HG02970 (cell line): Measurements from ENCODE around the gene IRX3.
"Not testable (repeated sequence)": the region's sequence is repeated elsewhere in the genome, so short reads cannot be mapped to it uniquely, and the experiment has no call there.

Source experiments
- ATAC-seq: cut with Tn5 transposase; IDR thresholded peaks from one replicate; pipeline ENCODE4 v1.9.1; 2021; ENCODE audit warnings: mild to moderate bottlenecking, moderate library complexity, moderate number of reproducible peaks; ENCODE audit not compliant: unreplicated experiment, low FRiP score

IRX3 gene

DNA sequence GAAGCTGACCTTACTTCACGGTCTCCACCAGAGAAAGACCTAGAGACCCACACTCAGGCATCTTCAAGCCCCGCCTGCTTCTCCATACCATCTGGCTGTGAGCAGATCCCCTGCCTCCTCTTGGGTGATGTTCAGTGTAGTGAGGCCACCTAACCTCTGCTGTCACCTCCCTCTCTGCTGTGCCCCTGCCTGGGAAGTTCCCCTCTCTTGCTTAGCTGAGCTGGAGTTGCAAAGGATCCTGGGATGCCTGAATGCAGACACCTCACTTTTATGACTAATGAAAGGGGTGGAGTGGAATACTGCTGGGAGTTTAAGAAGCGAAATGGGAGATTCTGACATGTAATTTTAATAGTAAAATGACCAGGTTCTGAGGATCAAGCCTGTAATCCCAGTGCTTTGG, 5.8 kb downstream of the IRX3 start:
- no peak for ATAC-seq

DNA sequence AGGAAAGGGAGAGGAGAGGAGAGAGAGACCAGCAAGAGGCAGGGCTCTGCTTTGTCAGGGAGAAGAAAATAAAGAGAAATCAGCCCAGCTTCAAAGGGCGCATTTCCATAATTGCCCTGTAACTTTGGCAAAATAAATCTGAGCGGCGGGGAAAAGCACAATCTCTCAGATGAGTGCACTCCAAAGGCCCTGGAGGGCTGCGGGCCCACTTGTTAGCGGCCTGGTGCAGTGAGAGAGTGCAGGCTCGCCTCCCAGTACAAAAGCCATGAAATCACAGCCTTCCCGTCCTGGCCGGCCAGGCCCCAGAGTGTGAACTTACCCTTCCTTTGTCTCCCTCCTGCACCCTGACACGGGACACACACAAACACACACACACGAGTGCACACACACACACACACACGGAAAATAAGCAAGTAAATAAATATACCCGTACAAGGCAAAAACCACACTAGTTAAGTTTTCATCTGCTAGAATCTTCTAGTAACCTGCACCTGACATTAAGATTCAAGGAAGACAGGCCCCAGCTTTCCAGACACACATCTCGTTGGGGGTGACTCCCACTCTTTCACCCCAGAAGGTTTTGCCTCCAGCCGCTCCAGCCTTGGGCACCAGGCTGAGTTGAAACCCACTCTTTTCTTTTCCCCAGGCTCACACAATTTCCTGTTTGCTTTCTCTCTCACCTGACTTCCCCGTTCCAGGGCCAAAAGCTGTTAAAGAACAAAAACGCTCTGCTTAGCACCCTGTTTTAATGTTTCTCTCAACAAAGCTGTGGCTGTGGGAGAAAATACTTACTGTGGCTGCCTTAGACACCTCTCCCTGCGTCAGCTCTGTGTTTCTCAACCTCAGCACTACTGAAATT, 8.5 kb downstream of the IRX3 start:
- no peak for ATAC-seq

DNA sequence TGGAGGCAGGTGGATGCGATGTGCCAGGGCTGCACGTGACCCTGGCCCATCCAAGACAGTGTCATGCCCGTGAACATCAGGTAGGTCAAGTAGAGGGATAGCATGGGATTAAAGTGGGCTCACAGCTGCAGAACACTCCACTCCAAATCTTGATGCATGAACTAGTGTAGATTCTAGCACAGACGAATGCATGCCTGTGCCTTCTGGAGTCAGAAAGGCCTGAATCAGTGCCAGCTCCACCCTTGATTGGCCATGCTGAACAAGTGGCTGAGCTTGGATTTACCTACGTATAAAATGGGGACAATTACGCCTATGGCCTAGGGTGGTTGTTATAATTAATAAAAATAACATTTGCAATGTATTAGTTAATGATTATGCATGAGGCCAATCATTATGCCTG, 10.6 kb downstream of the IRX3 start:
- no peak for ATAC-seq

DNA sequence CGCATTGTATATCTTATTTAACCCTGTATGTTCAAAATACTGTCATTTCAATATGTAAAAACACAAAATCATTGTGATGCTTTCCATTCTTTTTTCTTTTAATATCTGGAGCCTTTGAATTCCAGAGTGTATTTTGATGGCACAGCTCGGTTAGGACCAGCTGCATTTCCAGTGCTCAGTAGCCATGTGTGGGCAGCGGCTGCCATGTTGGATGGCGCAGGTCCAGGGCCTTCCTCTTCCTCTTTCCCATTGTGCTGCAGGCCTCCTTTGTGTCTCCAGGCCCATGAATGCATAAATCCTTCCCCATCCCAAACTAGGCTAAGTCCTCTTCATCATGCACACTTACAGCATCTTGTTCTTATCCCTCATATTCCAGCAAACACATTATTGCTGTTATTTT, 13.0 kb downstream of the IRX3 start:
- ATAC-seq: no peak

DNA sequence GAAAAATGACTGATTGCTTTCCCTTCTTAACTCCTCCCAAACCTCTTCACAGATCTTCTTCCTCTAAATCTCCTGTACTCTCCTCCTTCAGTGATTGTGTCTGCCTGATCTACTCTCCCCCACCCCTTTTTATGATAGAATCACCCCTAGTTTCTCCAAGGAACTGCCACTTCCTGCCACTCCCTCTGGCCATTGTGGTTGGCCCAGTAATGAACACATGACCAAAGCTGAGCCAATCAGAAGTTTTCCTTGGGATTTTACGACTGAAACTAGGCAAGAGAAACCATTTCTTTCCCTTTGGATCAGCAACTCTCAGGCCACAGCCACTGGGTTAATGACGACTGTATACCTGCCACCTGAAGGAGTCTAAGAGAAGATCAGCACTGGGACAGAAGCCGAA, 15.9 kb downstream of the IRX3 start:
- no peak for ATAC-seq

DNA sequence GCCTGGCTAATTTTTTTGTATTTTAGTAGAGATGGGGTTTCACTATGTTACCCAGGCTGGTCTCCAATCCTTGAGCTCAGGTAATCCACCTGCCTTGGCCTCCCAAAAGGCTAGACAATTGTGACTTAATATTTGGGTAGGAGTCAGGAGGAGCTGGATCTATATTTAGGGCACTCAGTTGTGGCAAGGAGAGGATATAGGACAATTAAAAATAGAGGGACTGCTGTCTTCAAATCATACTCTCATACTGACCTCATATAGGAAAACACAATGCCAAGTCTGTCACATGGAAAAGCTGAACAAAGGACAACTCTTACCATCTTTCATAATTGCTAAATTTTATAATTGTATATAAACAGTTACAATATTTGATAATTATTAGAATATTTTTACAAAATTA, 17.1 kb downstream of the IRX3 start:
- no peak for ATAC-seq

DNA sequence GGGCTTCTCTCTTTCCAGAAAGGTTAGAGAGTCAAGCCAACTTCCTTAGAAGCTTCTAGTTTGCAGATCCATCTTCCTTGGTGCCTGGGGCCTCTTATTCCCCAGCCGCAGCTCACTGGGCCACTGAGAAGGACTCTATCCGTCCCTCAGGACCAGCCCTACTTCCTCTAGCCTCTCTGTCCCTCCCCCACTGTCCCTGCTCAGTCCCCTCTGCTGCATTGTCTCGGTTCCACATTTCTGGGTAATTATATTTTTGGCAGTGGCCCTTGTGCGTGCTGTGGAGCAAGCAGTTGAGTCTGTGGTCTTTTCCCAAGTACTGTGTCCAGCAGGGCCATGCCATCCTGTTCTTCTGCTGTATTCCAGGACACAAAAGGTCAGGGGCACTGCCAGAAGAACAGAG, 17.8 kb downstream of the IRX3 start:
- ATAC-seq: no peak

DNA sequence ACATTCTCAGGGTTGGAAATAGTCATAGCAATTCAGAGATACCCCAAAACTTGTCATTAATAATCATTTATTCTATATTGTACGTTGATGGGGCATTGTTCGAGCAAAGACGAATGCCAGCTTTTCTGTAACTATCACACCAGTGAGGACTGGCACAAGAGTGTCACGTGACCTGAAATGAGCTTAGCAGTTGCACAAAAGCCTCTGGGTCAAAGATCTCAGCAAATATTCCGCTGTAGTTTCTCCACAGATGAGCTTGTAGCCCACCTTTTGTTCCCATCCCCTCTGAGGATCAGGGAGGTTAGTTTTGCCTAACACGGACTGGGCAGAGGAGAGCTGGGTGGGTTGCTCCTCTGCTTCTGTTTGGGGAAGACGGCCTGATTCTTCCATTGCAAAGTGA, 18.2 kb downstream of the IRX3 start:
- ATAC-seq: no peak

DNA sequence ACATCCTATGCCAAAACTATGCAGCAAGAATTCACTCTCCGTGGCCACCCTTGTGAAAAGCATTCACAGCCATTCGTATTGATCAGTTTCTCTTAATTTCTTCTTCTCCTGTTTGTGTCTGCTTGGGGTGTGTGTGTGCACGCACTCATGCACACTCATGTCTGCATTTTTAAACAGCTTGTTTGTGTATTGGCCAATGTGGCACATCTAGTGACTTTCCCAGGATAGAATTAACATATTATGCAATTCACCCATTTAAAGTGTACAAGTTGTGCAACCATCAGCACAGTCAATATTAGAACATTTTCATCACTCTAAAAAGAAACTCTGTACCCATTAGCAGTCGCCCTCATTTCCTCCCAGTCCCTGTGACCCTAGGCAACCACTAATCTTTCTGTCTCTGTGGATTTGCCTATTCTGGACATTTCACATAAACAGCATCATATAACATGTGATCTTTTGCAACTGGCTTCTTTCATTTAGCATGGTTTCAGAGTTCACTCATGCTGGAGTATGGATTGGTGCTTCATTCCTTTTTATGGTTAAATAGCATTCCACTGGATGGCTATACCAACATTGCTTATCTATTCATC, 20.1 kb downstream of the IRX3 start:
- ATAC-seq: no peak

DNA sequence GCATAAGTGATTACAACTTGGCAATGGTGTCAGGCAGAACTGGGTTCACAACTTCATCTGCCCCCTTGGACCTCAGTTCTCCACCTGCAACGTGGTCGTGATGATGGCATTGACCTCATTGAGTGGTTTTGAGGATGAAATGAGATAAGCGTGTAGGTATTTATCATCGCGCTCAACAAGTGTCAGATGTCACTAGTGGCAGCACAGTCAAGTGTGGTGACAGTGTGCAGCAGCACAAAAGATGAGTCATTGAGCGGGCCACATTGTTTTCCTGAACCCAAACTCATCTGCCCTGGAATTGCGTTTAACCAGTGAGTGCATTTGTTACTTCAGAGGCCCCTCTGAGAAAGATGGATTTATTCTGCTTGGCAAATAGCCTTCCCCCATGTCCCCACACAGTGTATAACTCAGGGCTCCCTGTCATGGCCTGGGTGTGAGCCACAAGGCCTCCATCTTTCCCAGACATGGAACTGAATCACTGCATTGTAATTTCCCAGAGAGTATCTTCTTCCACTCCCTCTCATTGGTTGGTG, 20.9 kb downstream of the IRX3 start:
- ATAC-seq: no peak

DNA sequence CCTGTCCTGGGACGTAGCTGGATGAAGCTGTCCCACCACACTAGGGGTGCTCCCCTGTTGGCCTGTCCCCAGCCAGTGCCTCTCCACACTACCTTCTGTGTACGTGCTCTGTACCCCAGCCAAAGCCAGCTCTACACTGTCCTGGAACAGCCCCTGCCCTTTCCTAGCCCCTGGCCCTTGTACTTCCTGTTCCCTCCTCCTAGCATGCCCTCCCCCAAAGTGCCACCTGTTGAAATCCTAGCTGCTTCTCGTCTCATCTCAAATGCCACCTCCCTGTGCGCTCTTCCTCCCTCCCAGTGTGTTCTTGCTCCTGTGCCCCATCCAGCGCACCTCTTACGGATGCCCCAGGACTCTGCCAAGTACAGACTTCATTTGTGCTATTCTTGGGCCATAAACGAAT, 33.5 kb downstream of the IRX3 start:
- ATAC-seq: no peak

DNA sequence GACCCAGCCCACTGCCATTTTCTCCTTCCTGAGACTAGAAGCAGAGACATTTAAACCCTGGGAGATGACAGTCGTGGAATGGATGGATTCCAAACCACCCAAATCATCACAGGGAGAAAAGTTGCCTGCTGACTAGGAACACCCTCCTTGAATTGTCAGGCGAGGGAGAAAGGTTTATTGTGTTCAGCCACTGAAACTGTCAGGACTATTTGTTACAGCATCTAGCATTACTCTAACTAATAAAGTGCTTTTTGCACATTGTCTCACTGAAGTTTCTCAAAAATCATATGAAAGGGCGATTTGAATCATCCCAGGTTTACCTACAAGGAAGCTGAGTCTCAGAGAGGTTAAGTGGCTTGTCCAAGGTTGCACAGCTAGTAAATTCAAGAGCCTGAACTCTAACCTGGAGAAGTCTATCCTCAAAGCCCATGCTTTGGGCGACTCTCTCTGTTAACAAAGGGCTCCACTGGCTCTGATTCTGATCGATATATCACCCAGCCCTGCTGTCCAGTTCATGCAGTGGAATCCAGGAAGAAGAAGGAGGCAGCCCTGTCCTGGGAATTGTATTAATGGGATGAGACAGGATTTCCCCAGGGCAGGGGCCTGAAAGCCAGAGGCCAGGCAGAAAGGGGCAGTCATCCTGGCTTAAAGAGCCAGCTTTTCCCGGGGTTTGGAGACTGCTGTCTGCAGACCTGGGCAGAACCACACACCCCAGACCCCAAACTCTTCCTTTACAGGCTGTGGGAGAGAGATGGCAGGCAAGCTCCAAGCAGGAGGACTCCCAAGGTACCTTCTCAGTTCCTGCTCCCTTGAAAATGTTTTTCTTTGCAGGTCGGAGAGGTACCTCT, 37.5 kb downstream of the IRX3 start:
- ATAC-seq: no peak

DNA sequence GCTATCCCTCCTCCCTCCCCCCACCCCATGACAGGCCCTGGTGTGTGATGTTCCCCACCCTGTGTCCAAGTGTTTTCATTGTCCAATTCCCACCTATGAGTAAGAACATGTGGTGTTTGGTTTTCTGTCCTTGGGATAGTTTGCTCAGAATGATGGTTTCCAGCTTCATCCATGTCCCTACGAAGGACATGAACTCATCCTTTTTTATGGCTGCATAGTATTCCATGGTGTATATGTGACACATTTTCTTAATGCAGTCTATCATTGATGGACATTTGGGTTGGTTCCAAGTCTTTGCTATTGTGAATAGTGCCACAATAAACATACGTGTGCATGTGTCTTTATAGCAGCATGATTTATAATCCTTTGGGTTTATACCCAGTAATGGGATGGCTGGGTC, 38.9 kb downstream of the IRX3 start:
- ATAC-seq: not testable (repeated sequence)

DNA sequence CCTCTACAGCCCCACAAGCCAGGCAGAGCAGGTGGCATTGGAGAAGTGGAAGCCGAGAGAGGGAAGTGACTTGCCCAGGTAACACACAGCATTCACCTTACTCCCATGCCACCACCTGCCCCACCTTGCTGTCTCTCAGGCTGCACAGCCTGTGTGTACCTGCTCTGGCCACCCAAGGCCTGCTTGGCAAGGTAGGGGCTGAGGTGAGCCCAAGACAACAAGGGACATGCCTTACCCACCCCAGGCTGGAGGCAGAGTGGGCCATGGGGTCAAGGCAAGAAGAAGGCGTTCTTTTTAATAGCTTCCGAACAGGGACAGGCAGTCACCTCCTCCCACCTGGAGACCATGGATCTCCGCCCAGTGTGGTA, 40.1 kb downstream of the IRX3 start:
- no peak for ATAC-seq

DNA sequence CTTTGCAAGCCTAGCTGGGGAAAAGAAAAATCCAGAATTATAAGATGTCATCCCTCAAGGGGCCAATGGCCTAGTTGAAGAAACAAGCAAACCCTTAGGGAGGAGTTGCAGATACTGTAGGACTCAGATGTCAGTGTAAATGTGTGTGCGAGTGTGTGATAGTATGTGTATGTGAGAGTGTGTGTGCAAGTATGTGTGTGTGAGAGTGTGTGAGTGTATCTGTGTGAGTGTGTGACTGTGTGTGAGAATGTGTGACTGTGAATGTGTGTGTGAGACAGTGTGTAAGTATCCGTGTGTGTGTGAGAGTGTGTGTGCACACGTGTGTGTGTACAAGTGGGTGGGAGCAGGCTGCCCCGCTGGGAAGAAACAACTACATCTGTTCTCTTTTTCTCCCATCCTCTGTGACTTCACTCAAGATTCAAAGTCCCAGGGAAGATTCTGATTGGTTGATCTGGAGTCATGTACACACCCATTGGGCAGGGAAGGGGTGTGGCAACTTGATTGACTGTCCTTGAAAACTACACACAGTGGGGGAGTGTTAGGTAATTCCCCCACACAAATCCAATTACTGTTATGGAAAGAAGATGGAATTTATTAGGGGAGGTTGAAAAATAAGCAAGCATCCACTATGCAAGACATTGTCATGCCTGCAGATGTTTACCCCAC, 40.7 kb downstream of the IRX3 start:
- no peak for ATAC-seq

DNA sequence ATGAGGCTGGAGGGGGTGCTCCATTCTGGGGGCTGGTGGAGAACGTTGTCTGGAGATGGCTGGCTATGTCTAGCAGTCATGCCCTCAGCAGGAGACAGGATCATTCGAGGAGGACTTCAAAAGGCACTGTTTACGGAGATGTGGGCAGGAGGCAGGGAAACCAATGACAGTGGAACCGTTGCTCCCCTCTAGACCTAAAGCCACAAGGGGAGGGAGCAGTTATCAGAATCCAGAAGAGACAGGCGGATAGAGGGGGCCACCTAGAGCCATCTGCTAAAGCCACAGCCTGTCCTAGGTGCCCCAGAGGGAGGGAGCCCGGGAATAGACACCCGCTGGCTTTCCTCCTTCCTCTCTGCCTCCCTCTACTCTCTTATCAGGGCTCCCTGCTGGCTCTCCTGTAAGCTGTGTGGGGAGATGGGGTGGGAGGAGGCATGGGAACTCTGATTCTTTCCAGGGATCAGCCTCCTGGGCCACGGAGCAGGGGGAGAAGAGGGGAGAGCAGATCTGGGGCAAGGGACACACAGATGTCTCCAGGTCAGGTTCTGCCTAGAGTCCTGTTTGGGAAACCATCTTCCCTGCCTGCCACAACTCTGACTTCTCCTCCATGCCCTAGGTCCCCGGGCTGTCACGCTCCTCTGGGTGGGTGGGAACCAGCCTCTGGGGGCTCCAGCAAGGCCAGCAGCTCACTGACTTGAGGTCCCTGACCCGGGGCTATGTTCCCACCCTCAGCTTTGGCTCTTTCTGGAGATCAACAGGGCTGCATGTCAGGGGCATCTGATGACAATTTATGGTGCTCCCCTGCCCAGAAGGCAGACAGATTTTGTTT, 42.3 kb downstream of the IRX3 start:
- no peak for ATAC-seq

DNA sequence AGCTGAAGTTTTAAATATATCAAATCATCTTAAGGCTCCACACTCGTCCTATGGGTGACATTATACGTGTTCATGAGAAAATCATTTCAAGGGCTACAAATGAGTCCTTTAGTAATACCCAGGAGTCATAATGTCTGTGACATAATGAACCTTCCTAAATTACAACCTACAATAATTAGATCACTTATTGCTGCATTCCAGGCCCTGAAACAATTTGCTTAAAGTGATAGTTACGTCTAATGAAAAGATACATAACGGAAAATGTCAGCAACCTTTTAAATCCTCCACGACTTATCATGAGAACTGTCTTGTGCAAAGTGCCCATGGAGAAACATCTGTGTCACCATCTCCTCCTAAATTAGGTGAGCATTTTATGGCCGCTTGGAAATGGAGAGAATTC, 43.4 kb downstream of the IRX3 start:
- ATAC-seq: no peak

DNA sequence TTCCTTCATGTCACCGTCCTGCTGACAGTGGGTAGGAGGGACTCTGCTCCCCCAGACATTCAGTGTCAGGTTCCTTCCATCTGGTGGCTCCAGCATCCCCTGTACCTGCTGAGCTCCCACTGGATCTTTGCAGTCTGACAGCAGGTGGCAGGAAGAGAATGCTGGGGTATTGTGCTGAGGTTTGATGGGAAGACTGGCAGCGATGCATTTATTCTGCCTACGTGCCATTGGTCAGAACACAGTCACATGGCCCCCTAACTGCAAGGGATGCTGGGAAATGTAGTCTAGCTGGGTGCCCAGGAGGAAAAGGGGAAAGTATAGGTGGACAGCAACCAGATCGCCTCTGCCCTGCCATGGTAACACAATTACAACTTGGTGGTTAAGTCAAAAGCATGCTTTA, 44.4 kb downstream of the IRX3 start:
- no peak for ATAC-seq

DNA sequence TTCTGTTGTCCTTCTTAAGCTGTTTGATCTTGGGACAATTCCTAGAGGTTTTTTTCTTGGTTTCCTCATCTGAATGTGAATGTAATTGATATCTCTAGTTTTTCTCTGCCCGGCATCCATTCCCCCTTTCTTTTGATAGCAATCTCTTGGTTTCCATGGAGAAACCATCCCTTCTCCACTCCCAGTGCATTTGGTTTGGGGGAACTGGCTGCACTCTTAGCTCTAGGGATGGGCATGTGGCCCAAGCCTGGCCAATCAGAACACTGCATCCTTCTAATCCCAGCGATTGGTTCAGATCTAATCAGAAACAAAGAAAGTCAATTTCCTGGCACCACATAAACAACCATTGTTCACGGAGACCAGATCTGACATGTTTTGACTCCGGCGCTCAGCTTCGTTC, 45.1 kb downstream of the IRX3 start:
- ATAC-seq: no peak
